ENCODE results near the gene DCUN1D5.

DCUN1D5 gene

DNA sequence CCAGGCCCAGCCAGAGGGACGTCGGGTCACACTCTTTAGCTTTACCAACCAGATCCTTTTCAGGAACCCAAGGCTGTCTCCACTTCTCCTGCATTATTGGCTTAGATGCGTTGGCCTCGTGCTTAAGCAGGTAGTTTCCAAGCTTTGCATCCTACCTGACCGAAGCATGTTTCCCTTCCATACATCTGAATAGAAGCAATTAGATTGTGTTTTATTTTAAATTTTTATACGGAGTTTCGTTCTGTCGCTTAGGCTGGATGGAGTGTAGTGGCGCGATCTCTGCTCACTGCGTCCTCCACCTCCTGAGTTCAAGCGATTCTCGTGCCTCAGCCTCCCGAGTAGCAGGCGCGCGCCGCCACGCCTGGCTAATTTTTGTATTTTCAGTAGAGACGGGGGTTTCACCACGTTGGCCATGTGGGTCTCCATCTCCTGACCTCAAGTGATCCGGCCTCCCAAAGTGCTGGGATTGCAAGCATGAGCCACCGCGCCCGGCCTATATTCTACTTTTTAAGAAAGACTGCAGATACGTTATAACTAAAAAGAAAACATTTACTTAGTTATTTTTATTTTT, 17.9 kb upstream of the DCUN1D5 start:
- H3K9ac ChIP-seq (ENCODE audit: low read depth, low read length), result peak overlapping the region; percentile 48
- H3K36me3 ChIP-seq (ENCODE audit: insufficient read depth, low read length), result no peaks in the 10 kb centered on the region
- no peak for TF ChIP-seq EZH2 (IDR thresholded peaks at IDR 0.05; ENCODE audit: borderline replicate concordance, low read depth, low read length, severe bottlenecking)
- TF ChIP-seq, protein P1, sequence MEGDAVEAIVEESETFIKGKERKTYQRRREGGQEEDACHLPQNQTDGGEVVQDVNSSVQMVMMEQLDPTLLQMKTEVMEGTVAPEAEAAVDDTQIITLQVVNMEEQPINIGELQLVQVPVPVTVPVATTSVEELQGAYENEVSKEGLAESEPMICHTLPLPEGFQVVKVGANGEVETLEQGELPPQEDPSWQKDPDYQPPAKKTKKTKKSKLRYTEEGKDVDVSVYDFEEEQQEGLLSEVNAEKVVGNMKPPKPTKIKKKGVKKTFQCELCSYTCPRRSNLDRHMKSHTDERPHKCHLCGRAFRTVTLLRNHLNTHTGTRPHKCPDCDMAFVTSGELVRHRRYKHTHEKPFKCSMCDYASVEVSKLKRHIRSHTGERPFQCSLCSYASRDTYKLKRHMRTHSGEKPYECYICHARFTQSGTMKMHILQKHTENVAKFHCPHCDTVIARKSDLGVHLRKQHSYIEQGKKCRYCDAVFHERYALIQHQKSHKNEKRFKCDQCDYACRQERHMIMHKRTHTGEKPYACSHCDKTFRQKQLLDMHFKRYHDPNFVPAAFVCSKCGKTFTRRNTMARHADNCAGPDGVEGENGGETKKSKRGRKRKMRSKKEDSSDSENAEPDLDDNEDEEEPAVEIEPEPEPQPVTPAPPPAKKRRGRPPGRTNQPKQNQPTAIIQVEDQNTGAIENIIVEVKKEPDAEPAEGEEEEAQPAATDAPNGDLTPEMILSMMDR (IDR thresholded peaks at IDR 0.05; ENCODE audit: borderline replicate concordance, extremely low read depth, low read length, poor library complexity, severe bottlenecking), result no peak
- peaks cover 17% of the 10 kb centered on the region for H3K4me1 ChIP-seq (ENCODE audit: insufficient read depth, low read length)
- no peaks in the 10 kb centered on the region for H4K20me1 ChIP-seq (ENCODE audit: insufficient read depth, low read length)
- ATAC-seq (ENCODE audit: insufficient read depth, low read depth) (peak; percentile 19; the same call in 2 of the 3 replicates), DNase-seq (no peak)
- H3K27ac ChIP-seq (ENCODE audit: low read length), result peak overlapping the region; percentile 53
- H3K4me2 ChIP-seq (ENCODE audit: insufficient read depth, low read length), result peak overlapping the region; percentile 91
- H2AFZ ChIP-seq (ENCODE audit: low read depth, low read length), result peak overlapping the region; percentile 76
- peak overlapping the region; percentile 37 to 75; a peak in 3 of 4 replicates for H3K4me3 ChIP-seq (ENCODE audit: low read depth in 1 of 2, low read length in 2 of 2)
- no peaks in the 10 kb centered on the region for H3K9me3 ChIP-seq (ENCODE audit: insufficient read depth, low read length, severe bottlenecking)
- H3K79me2 ChIP-seq (ENCODE audit: insufficient read depth, low read length), result no peaks in the 10 kb centered on the region
- H3K27me3 ChIP-seq (ENCODE audit: insufficient read depth, low read length, poor library complexity), result peaks cover 2% of the 10 kb centered on the region

DNA sequence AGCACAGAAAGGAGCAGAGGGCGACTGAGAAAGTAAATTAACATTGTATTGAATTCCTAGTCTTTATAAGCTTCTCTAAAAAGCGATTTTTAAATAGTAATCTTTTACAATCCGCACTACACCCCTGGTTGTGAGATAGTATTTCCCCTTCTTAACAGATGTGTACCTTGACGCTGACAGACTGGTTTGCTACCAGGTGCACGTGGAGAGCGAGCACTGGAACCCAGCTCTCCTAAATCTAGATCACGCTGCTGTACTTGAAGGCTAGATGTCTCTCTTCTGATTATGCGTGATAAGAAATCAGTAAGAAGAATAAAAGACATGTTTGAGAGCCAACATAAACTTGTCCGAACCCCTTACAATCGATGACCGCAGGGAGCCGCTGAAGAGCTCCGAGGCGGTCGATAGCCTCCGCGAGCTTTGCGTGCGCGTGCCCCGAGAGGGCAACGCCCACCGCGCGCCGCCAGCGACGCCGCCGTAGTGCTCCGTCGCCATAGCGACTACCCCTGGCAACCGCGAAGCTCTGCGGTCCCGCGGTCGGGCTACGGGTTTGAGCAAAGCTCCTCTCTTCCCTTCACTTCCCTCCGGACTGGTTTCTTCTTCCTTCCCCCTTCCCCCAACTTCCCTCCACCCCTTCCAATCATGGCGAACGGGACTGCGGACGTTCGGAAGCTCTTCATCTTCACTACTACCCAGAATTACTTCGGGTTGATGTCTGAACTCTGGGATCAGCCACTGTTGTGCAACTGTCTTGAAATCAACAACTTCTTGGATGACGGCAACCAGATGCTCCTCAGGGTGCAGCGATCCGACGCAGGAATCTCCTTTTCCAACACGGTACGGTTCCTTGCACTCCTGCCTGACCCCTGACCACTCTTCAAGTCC, 17.2 kb upstream of the DCUN1D5 start, which contains the start of gene DYNC2H1:
Gene DYNC2H1 (plus strand): TSS at position 494 of the 885 bp plus-strand sequence. CDS start 149 bp downstream, at position 643.
- ATAC-seq (ENCODE audit: insufficient read depth, low read depth) (peak; percentile 90), DNase-seq (peak; percentile 81)
- Histone ChIP-seq H3K4me2 (ENCODE audit: insufficient read depth, low read length) (peak within 1 kb of the TSS; percentile 91), H3K79me2 (ENCODE audit: insufficient read depth, low read length) (no peaks in the 10 kb centered on the region), H3K27me3 (ENCODE audit: insufficient read depth, low read length, poor library complexity) (peaks cover 3% of the 10 kb centered on the region), H3K4me3 (ENCODE audit: low read depth in 1 of 2, low read length in 2 of 2) (peak within 1 kb of the TSS; percentile 37 to 75; a peak in 3 of 4 replicates), H3K36me3 (ENCODE audit: insufficient read depth, low read length) (no peaks in the 10 kb centered on the region), H3K9me3 (ENCODE audit: insufficient read depth, low read length, severe bottlenecking) (no peaks in the 10 kb centered on the region), H3K4me1 (ENCODE audit: insufficient read depth, low read length) (peaks cover 17% of the 10 kb centered on the region), H4K20me1 (ENCODE audit: insufficient read depth, low read length) (no peaks in the 10 kb centered on the region), H3K9ac (ENCODE audit: low read depth, low read length) (peak within 1 kb of the TSS; percentile 48), H3K27ac (ENCODE audit: low read length) (peak within 1 kb of the TSS; percentile 53), H2AFZ (ENCODE audit: low read depth, low read length) (peak within 1 kb of the TSS; percentile 76)
- no peak for TF ChIP-seq EZH2 (IDR thresholded peaks at IDR 0.05; ENCODE audit: borderline replicate concordance, low read depth, low read length, severe bottlenecking)
- TF ChIP-seq, protein P1 (IDR thresholded peaks at IDR 0.05; ENCODE audit: borderline replicate concordance, extremely low read depth, low read length, poor library complexity, severe bottlenecking), result peak; percentile 57

DNA sequence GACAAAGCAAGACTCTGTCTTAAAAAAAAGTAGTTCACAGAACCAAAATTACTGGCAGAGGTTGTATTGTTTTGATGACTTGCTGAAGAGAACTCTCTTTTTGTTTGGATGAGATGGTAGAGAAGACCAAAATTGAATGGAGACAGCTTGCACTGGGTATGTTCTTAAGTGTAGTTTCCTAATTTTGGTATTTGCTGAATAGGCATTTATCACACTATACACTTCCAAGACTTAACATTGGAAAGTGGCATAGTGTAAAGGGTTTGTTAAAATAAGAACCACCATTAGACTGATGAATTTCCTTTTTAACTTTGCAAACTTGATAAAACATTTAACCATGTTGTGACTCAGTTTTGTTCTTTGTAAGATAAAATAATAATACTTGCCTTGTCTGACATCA, 5.3 kb upstream of the DCUN1D5 start:
- Histone ChIP-seq H3K27ac (ENCODE audit: low read length) (no peak overlapping the region), H3K36me3 (ENCODE audit: insufficient read depth, low read length) (no peaks in the 10 kb centered on the region), H3K4me1 (ENCODE audit: insufficient read depth, low read length) (peaks cover 8% of the 10 kb centered on the region), H3K27me3 (ENCODE audit: insufficient read depth, low read length, poor library complexity) (no peaks in the 10 kb centered on the region), H4K20me1 (ENCODE audit: insufficient read depth, low read length) (no peaks in the 10 kb centered on the region), H3K4me3 (ENCODE audit: low read depth in 1 of 2, low read length in 2 of 2) (no peak overlapping the region), H3K9me3 (ENCODE audit: insufficient read depth, low read length, severe bottlenecking) (no peaks in the 10 kb centered on the region), H3K9ac (ENCODE audit: low read depth, low read length) (no peak overlapping the region), H3K4me2 (ENCODE audit: insufficient read depth, low read length) (no peak overlapping the region), H2AFZ (ENCODE audit: low read depth, low read length) (no peak overlapping the region), H3K79me2 (ENCODE audit: insufficient read depth, low read length) (no peaks in the 10 kb centered on the region)
- no peak for TF ChIP-seq EZH2 (IDR thresholded peaks at IDR 0.05; ENCODE audit: borderline replicate concordance, low read depth, low read length, severe bottlenecking)
- TF ChIP-seq, protein P1 (IDR thresholded peaks at IDR 0.05; ENCODE audit: borderline replicate concordance, extremely low read depth, low read length, poor library complexity, severe bottlenecking), result no peak
- no peak for ATAC-seq (ENCODE audit: insufficient read depth, low read depth)
- no peak for DNase-seq

Measured in DND-41 (cell line).